Transverse colon (tissue), 4 donors: Measurements from ENCODE around the gene HOXB6. TPM values are rescaled to one million over a fixed set of nuclear protein-coding genes. Genes with fewer than 3 reads are reported as not detected.
A peak's percentile ranks its signal among the peaks of the same experiment; 100 is the strongest.

ENCODE experiments used
- DNase-seq: peaks from one replicate; pipeline ENCODE4 v3.0.0-alpha.2; 2019
- H3K27ac ChIP-seq, 4 donors: fragments of 200-600 bp; sonication (generic); 2 replicates each; pipeline ENCODE4 v1.5.1; 2016 to 2018; ENCODE audit warnings: inconsistent platforms in 4 of 4
- H3K27me3 ChIP-seq: fragments of 200-600 bp; sonication (generic); 2 replicates; pipeline ENCODE4 v1.5.1; 2017; ENCODE audit warnings: inconsistent platforms
- H3K36me3 ChIP-seq, 4 donors: fragments of 200-600 bp; sonication (generic); 2 replicates each; pipeline ENCODE4 v1.5.1; 2017 to 2019; ENCODE audit warnings: inconsistent platforms in 4 of 4
- H3K4me1 ChIP-seq, 4 donors: fragments of 200-600 bp; sonication (generic); 2 replicates each; pipeline ENCODE4 v1.5.1; 2017 to 2020; ENCODE audit warnings: inconsistent platforms in 4 of 4
- H3K4me3 ChIP-seq, 4 donors: fragments of 200-600 bp; sonication (generic); 1 replicate in 1 of 4; 2 replicates in 3 of 4; pipeline versions ENCODE4 v1.5.1 to v1.6.1; 2017 to 2019; ENCODE audit warnings: inconsistent platforms in 4 of 4
- H3K9me3 ChIP-seq, 2 donors: fragments of 200-600 bp; sonication (generic); 2 replicates each; pipeline ENCODE4 v1.5.1; 2017 to 2019; ENCODE audit warnings: inconsistent platforms in 2 of 2
- EP300 ChIP-seq: sonication (generic); formaldehyde crosslinking; IDR thresholded peaks from one replicate; pipeline ENCODE4 v1.6.1; 2017; ENCODE audit warnings: antibody characterized with exemption, low read depth
- POLR2A ChIP-seq: fragments of 450-650 bp; IDR thresholded peaks from one replicate; pipeline ENCODE4 v1.6.1; 2016; ENCODE audit warnings: antibody characterized with exemption, mild to moderate bottlenecking, moderate library complexity
- POLR2AphosphoS5 ChIP-seq, 3 donors: sonication (generic); formaldehyde crosslinking; IDR thresholded peaks; one replicate each; pipeline ENCODE4 v1.6.1; 2016; ENCODE audit warnings: antibody characterized with exemption in 3 of 3
- WGBS, 2 donors: methylation state at CpG; one replicate each; pipeline ENCODE4 v1.1.5; 2018; ENCODE audit warnings: low coverage in 1 of 2; 5-methylcytosine and 5-hydroxymethylcytosine counted together
- in situ Hi-C, 4 donors: fragments of 200-750 bp; cut with MboI; loops; one replicate each; pipeline versions ENCODE4 v1.15.0 to v1.15.1; 2017; ENCODE audit warnings: low sequenced_read_pairs in 3 of 4, low pct_ligation_motif_present in 1 of 4, low pct_unique_long_range_greater_than_20kb in 1 of 4
- intact Hi-C: fragments of 100-400 bp; cut with DNase I; formaldehyde crosslinking; loops from one replicate; pipeline ENCODE4 v1.15.1; 2023; ENCODE audit warnings: low total_unique reads
- total RNA-seq, 4 donors: library from RNA; depleted of rRNA; stranded (reverse); fragments of >200 nt; gene quantifications; one replicate each; pipeline ENCODE4 v1.1.0, GENCODE V29; 2016
- TF ChIP-seq, protein P1 (sequence below), 5 experiments: fragments of 200-600 bp in 3 of 5; fragments of 450-650 bp in 2 of 5; sonication (generic) in 3 of 5; IDR thresholded peaks; 1 replicate in 2 of 5; 2 replicates in 3 of 5; pipeline ENCODE4 v1.5.1; 2016 to 2017; ENCODE audit warnings: antibody characterized with exemption in 5 of 5, inconsistent platforms in 3 of 5, mild to moderate bottlenecking in 2 of 5, moderate library complexity in 1 of 5

HOXB6 gene
- total RNA-seq, 4 donors from 2014 or later = 42.7 to 78.4 (median 62.5) TPM

DNA sequence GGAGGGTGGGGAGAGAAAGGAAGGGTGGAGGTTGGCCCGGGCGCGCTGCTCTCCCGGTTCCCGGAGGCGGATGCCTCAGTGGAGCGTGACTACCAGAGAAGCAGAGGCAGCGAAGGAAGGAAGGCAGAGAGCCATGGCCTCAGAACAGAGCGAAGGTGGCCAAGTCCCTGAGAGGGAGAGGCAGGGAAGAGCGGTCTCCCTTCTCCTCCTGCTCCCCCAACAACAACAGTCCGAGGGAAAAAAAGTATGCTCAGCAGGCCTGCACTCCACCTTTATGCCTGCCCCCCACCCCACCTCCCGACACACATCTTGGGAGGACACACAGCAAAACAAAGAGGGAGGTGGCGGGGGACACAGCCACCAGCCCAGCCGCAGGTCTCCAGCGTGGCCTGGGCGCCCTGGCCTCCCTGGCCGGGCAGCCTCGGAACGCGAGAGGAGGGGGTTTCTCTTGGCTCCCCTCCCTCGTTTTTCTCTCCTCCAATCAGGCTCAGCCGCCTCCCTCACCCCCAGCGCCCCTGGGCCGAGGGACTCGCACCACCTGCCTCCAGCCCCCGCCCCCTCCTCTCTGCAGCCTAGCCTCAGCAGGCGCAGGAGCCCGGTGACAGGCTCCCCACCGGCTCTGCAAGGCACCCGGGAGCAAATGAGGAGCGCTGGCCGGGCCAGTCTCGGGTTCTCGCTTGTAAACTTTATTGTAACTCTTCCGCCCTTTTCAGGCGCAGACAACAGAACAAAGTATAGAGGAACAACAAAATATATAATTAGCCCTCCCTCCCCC, 7.1 kb upstream of the HOXB6 start:
- Histone ChIP-seq H3K4me3 (peak overlapping the region; percentile 62 to 75 (median 68)), H3K27me3 (peaks cover 58% of the 10 kb centered on the region), H3K36me3 (no peaks in the 10 kb centered on the region), H3K9me3 (no peaks in the 10 kb centered on the region), H3K4me1 (peaks cover 0 to 65% (median 46%) of the 10 kb centered on the region in 4 donors), H3K27ac (peak overlapping the region; percentile 90 to 94 (median 92))
- in situ Hi-C loops (no loop called here), intact Hi-C loops (no loop called here)
- peak; percentile 21 for TF ChIP-seq POLR2A
- TF ChIP-seq POLR2AphosphoS5 (IDR thresholded peaks at IDR 0.05) = peak in 2 of 3 donors; percentile 10 to 21
- TF ChIP-seq, protein P1, sequence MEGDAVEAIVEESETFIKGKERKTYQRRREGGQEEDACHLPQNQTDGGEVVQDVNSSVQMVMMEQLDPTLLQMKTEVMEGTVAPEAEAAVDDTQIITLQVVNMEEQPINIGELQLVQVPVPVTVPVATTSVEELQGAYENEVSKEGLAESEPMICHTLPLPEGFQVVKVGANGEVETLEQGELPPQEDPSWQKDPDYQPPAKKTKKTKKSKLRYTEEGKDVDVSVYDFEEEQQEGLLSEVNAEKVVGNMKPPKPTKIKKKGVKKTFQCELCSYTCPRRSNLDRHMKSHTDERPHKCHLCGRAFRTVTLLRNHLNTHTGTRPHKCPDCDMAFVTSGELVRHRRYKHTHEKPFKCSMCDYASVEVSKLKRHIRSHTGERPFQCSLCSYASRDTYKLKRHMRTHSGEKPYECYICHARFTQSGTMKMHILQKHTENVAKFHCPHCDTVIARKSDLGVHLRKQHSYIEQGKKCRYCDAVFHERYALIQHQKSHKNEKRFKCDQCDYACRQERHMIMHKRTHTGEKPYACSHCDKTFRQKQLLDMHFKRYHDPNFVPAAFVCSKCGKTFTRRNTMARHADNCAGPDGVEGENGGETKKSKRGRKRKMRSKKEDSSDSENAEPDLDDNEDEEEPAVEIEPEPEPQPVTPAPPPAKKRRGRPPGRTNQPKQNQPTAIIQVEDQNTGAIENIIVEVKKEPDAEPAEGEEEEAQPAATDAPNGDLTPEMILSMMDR (IDR thresholded peaks at IDR 0.05) = no peak
- no peak for TF ChIP-seq EP300
- 4 to 17% methylated on average over 9 to 34 of the region's 36 CpGs for WGBS, 2 donors
- DNase-seq = peak; percentile 59

DNA sequence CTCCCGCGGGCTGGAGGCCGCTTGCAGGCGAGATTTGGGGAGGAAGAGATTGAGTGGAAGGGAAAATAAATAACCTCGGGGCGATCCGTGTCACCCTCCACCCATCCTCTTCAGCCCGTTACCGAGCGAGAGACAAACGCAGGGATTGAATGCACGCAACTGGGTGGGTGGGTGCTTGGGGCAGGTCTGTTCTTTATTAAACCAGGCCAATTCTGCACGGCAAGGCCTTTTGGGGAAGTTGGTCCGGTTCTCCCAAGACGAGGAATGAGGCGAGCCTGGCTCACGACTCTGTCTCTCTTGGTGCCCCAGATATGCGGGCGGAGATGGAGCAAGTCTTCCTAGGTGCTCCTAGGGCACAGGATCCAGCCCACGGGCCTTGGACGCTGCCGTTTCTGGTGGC, 6.4 kb upstream of the HOXB6 start:
- no peaks in the 10 kb centered on the region for H3K36me3 ChIP-seq
- H3K4me3 ChIP-seq = peak overlapping the region; percentile 62 to 75 (median 68)
- in situ Hi-C loops (no loop called here), intact Hi-C loops (no loop called here)
- H3K9me3 ChIP-seq = no peaks in the 10 kb centered on the region
- no peak for DNase-seq
- peak overlapping the region; percentile 90 to 94 (median 92) for H3K27ac ChIP-seq
- 1% methylated on average over 22 of the region's 22 CpGs; no CpG with 5 or more reads in 1 of the 2 donors for WGBS, 2 donors
- H3K27me3 ChIP-seq = peaks cover 52% of the 10 kb centered on the region
- TF ChIP-seq, protein P1 (IDR thresholded peaks at IDR 0.05) = no peak
- peak in 1 of 3 donors; percentile 2 for TF ChIP-seq POLR2AphosphoS5 (IDR thresholded peaks at IDR 0.05)
- H3K4me1 ChIP-seq = peaks cover 0 to 62% (median 46%) of the 10 kb centered on the region in 4 donors

DNA sequence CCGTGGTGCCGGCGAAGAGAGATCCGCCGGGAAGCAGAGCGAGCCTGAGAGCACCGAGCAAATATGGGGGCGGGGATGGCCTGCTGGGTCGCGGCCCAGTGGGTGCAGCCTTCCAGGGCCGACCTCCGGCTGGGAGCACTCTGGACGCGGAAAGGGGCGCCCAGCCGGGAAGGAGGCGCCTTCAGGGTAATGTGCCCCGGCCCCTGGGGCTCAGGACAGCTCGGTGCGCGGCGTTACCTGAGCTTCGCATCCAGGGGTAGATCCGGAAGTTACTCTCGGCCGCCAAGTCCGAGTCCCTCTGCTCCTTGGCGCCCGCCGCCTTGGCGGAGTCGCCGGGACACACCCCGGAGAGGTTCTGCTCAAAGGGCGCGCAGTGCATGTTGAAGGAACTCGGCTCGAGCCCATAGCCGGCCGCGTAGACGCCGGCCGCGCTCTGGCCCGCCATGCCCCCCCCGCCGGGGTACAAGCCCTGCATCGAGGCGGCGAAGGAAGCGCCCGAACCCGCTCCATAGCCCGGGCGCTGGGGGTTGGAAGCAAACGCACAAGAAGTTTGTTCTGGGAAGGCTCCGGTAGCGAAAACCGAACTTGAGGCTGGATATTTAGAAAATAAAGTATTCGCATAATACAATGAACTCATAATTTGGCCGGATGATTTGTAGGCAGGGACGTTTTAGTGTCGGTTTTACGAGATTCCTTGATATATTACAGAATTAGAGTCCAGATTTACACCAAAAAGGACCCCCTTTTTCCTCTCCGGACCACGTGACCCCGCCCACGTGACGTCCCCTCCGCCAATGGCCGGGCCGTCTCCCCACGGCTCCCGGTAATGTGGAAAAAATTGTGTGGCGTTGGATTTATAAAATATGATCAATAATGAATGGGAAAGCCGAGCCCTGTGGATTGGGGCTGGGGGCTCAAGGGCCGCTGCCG, 5.8 kb upstream of the HOXB6 start, which contains the start of gene HOXB7:
HOXB7 (minus strand) TSS at position 736 of the 930 bp plus-strand sequence; CDS start at position 637, 99 bp downstream.
- in situ Hi-C loops (no loop called here), intact Hi-C loops (no loop called here)
- Histone ChIP-seq H3K4me1 (peaks cover 0 to 57% (median 43%) of the 10 kb centered on the region in 4 donors), H3K4me3 (peak within 1 kb of the TSS; percentile 62 to 75 (median 68)), H3K27me3 (peaks cover 45% of the 10 kb centered on the region), H3K27ac (peak within 1 kb of the TSS; percentile 90 to 94 (median 92)), H3K9me3 (no peaks in the 10 kb centered on the region), H3K36me3 (no peaks in the 10 kb centered on the region)
- TF ChIP-seq EP300 = no peak
- TF ChIP-seq, protein P1 (IDR thresholded peaks at IDR 0.05) = no peak
- TF ChIP-seq POLR2AphosphoS5 (IDR thresholded peaks at IDR 0.05) = peak; percentile 10 to 82 (median 78)
- TF ChIP-seq POLR2A = peak; percentile 89
- WGBS, 2 donors = 1% methylated on average over 17 to 56 of the region's 79 CpGs
- peak; percentile 88 for DNase-seq
